GM15510 (cell line): Measurements from ENCODE around the gene SP2.

ENCODE experiments used
- POLR2A ChIP-seq: IDR thresholded peaks from 3 replicates; pipeline ENCODE4 v1.6.1; 2011; ENCODE audit warnings: borderline replicate concordance; ENCODE audit not compliant: insufficient read length; ENCODE audit errors: extremely low read depth

Gene SP2

DNA sequence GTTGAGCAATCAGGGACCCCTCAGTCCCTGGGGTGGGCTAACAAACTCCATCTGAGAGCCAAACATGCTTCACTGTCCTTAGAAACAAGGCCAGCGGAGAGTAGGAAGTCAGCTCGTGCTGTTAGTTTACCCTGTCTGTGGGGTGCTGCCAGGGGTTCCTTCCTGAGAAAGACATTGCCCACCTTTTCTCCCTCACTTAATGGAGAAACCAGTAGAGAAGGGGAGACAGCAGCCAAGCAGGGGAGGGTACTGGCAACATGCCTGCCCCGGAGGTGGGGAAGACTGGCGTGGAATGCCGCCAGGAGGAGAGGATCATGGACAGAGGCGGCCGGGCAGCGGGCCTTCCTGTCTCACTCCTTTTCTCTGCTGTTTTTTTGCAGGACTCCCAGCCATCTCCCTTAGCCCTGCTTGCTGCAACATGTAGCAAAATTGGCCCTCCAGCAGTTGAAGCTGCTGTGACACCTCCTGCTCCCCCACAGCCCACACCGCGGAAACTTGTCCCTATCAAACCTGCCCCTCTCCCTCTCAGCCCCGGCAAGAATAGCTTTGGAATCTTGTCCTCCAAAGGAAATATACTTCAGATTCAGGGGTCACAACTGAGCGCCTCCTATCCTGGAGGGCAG, 19.9 kb downstream of the SP2 start:
- TF ChIP-seq POLR2A = no peak

DNA sequence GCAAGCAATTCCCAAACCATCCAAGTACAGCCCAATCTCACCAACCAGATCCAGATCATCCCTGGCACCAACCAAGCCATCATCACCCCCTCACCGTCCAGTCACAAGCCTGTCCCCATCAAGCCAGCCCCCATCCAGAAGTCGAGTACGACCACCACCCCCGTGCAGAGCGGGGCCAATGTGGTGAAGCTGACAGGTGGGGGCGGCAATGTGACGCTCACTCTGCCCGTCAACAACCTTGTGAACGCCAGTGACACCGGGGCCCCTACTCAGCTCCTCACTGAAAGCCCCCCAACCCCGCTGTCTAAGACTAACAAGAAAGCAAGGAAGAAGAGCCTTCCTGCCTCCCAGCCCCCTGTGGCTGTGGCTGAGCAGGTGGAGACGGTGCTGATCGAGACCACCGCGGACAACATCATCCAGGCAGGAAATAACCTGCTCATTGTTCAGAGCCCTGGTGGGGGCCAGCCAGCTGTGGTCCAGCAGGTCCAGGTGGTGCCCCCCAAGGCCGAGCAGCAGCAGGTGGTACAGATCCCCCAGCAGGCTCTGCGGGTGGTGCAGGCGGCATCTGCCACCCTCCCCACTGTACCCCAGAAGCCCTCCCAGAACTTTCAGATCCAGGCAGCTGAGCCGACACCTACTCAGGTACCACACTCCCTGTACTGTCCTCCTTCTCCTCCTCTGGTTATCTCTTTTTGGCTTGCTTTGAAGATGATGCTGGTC, 20.6 kb downstream of the SP2 start:
- no peak for TF ChIP-seq POLR2A

DNA sequence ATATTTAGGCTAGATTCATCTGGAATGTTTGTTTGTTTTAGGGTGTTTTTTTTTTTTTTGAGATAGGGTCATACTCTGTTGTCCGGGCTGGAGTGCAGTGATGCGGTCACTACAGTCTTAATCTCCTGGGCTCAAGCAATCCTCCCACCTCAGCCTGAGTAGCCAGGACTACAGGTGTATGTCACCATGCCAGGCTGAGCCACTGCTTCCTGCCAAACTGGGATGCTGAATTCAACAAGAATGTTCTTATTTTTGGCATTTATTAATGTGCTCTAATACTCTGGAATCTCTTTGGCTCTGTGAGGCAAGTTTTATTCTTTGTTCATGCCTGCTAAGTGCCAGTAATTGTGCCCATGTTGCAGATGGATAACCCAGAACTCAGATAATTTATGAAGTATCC, 21.5 kb downstream of the SP2 start:
- TF ChIP-seq POLR2A = no peak

- no peak for TF ChIP-seq POLR2A
Observed at GRCh38 chr17:47918006-47918405, 22.0 kb downstream of the SP2 start.

DNA sequence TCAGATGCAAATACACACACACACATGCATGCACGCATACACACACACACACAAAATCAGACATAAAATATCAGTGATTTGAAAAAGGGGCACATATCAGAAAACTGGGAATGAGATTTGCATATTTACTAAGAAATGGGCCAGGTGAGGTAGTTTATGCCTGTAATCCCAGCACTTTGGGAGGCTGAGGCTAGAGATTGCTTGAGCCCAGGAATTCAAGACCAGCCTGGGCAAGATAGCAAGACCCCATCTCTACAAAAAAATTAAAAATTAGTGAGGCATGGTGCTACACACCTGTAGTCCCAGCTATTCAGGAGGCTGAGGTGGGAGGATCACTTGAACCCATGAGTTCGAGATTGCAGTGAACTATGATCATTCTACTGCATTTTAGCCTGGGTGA, 23.0 kb downstream of the SP2 start:
- TF ChIP-seq POLR2A = no peak

DNA sequence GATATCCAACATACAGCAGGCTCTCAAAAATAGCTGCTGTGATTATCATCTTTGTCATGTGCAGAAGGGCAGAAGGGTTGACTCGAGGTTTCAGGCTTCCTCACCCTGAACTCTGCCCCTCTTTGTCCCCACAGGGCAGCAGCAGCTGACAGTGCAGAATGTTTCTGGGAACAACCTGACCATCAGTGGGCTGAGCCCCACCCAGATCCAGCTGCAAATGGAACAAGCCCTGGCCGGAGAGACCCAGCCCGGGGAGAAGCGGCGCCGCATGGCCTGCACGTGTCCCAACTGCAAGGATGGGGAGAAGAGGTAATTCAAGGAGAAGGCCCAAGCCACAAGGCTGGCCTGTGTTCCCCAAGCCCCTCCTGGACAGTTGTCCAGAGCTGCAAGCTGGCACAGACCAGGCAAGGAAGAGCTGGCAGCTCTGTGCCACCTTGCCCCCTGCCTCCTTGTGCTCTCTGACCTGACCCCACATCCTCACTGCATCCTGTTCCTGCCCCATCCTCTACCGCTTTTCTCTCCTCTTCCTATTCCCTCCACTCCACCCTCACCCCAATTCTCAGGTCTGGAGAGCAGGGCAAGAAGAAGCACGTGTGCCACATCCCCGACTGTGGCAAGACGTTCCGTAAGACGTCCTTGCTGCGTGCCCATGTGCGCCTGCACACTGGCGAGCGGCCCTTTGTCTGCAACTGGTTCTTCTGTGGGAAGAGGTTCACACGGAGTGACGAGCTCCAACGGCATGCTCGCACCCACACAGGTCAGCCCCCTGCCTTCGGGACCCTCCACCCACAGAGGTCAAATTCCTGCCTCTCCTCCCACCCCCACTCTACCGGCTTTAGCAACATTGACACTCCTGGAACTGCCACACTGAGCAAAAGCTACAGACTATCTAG, 29.0 kb downstream of the SP2 start:
- no peak for TF ChIP-seq POLR2A

GRCh38 chr17:47925678-47925988, 29.6 kb downstream of the SP2 start:
- no peak for TF ChIP-seq POLR2A

GRCh38 chr17:47927821-47928400, 31.9 kb downstream of the SP2 start:
- TF ChIP-seq POLR2A = no peak

DNA sequence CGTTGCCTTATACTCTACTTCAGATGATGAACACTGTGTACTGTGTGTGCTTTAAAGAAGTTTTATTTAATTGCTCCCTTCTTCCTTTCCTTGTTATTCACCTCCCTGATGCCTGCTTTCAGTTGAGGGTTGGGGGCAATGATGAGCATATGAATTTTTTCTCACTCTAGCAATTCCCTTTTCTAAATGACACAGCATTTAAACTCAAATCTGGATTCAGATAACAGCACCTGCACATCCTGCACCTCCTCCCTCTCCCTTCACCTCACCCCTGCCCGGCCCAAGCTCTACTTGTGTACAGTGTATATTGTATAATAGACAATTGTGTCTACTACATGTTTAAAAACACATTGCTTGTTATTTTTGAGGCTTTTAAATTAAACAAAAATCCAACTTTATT, 32.4 kb downstream of the SP2 start:
- no peak for TF ChIP-seq POLR2A

DNA sequence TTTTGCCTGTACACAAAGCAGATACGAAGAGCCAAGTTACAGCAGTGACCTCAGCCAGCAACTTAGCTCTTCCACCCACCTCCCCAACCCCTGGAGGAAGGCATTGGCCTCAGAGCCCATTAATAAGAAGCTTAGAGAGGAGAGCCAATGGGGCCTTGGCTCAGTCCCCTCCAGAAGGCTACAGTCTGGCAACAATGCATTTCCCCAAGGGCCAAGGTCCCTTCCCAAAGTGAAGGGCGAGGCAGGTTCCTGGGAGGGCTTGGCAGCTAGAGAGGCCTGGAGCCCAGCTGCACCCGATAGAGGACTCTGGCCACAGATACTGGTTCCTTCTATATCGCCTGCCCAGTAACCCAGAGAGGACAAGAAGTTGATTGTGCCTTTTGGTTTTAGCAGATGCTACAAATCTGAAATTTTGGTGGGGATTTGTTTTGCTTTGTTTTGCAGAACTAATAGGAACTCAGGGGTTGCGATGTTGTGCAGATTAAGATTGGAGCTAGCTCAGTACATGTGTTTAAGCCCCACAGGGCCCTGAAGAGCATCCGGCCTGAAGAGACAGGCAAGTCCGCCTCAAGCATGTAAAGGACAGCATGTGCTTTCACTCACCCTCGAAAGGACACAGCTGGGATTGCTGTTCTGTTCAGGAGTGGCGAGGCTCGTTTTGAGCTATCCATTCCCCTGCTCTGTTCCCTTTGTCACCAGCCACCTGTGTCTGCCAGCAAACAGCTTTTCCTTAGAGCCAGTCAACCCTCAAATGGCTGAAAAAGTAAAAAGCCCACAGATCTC, 33.4 kb downstream of the SP2 start:
- TF ChIP-seq POLR2A = no peak

DNA sequence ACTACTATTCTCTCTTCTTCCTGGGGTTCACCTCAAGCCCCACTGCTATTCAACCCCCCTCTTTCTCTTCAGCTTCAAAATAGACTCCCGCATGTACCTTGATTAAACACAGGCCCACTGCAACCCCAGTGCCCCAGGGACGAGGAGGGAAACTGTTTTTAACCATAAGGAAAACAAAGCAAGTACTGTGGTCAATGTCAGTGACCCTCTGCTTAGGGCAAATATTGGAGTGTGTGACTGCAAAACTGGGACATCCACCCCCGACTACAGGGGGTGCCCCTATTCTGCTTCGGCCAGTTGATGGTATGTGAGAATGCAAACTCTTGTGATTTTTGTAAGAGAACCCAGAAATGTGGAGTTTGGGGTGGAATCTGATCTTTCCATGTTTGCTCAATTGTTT, 35.8 kb downstream of the SP2 start:
- TF ChIP-seq POLR2A = no peak

GRCh38 chr17:47934856-47935255, 38.8 kb downstream of the SP2 start:
- TF ChIP-seq POLR2A = no peak

DNA sequence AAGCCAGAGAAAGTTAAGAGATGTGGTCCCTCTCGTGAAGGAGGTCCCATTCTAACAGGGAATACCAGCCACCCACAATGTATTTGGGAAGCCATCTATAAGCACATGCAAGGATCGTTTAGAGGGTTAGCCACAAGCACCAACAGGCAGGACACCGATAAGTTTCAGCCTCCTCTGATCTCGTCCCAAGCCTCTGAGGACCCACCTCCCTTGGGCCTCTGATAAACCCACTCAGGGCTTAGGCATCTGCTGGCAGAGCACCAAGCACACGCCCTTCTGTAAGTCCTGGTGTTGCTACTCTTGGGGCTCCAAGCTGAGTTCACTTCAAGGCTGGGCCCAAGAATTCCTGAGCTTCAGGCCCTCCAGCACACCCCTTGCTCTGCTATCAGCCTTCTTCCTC, 39.9 kb downstream of the SP2 start:
- TF ChIP-seq POLR2A = no peak

- TF ChIP-seq POLR2A = no peak
Observed at GRCh38 chr17:47937941-47938340, 41.9 kb downstream of the SP2 start.

DNA sequence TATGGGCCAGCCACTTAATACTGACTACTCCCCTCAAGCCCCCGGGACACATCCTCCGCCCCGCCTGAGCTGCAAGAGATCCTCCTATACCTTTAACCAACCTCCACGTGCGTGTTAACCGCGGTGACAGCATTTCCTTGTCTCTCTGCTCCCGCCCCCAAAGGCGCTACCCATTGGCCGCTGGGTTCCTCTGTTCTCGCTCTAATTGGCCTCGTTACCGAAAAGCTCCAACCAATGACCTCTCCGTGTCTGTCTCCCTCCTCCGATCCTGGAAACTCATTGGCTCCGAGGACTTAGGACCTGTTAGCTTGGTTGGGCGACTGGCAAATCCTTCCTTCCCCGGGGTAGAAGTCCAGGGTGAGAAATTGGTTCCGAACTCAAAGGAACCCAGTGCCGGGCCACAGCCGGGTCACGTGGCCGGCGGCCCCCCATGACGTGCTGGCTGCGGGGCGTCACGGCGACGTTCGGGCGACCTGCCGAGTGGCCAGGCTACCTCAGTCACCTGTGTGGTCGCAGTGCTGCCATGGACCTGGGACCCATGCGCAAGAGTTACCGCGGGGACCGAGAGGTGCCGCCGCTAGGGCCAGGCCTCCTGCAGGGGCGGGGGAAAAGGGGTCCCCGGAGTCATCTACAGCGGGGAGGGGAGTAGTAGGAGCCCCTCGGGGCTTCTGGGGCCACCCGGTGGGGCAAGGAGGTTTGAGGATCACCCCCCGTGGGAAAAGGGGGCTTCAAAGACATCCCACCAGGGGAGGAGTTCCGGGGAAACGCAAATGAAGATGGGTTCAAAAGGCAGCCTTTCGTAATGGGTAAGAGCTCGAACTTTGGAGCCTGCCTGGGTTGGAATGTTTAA, 45.4 kb downstream of the SP2 start, which contains the start of gene PNPO:
TSS of gene PNPO (plus strand) at position 326 of the 850 bp plus-strand sequence. CDS start at position 431, 105 bp downstream.
- peak; percentile 67 for TF ChIP-seq POLR2A
